Body of pancreas (tissue), 4 donors: ENCODE data around the gene ZDHHC4. TPM values are rescaled to one million over a fixed set of nuclear protein-coding genes. Genes with fewer than 3 reads are reported as not detected.
"Not testable (repeated sequence)": the region's sequence is repeated elsewhere in the genome, so short reads cannot be mapped to it uniquely, and the experiment has no call there.

Experiments used
- ATAC-seq: fragments of 150-250 bp; one replicate; pipeline ENCODE4 v1.9.1; 2016
- DNase-seq, 4 donors: peaks; one replicate each; pipeline ENCODE4 v3.0.0-alpha.2; 2019
- H3K27ac ChIP-seq, 4 donors: fragments of 200-600 bp; sonication (generic); 1 replicate in 3 of 4; 2 replicates in 1 of 4; pipeline versions ENCODE4 v1.5.1 to v1.6.1; 2016 to 2019; ENCODE audit warnings: mild to moderate bottlenecking in 1 of 4, mixed read lengths in 1 of 4, moderate library complexity in 1 of 4
- H3K27me3 ChIP-seq, 2 donors: fragments of 200-600 bp; sonication (generic); one replicate each; pipeline ENCODE4 v1.6.0; 2016; ENCODE audit warnings: mild to moderate bottlenecking in 1 of 2
- H3K36me3 ChIP-seq, 2 donors: fragments of 200-600 bp; sonication (generic); replicated peaks in 1 of 2; 2 replicates each; pipeline ENCODE4 v1.5.1; 2016; ENCODE audit warnings: low read depth in 2 of 2; ENCODE audit not compliant: insufficient read depth in 1 of 2
- H3K4me1 ChIP-seq: fragments of 200-600 bp; sonication (generic); one replicate; pipeline ENCODE4 v1.6.0; 2016
- H3K4me3 ChIP-seq, 2 donors: fragments of 200-600 bp; sonication (generic); 1 replicate in 1 of 2; 2 replicates in 1 of 2; pipeline ENCODE4 v1.5.1; 2016 to 2019
- H3K9me3 ChIP-seq, 3 donors: fragments of 200-600 bp; sonication (generic); 1 replicate in 2 of 3; 2 replicates in 1 of 3; pipeline ENCODE4 v1.5.1; 2016
- CTCF ChIP-seq, 7 experiments: fragments of 450-650 bp in 4 of 7; fragments of 200-600 bp in 3 of 7; sonication (generic) in 3 of 7; IDR thresholded peaks; one replicate each; pipeline ENCODE4 v1.5.1; 2016 to 2019; ENCODE audit warnings: antibody characterized with exemption in 7 of 7
- POLR2A ChIP-seq, 3 donors: fragments of 450-650 bp; IDR thresholded peaks; one replicate each; pipeline ENCODE4 v1.6.1; 2016; ENCODE audit warnings: antibody characterized with exemption in 3 of 3, mild to moderate bottlenecking in 2 of 3
- WGBS, 2 donors: methylation state at CpG; one replicate each; pipeline ENCODE4 v1.1.5; 2017; 5-methylcytosine and 5-hydroxymethylcytosine counted together
- intact Hi-C: fragments of 100-400 bp; cut with DNase I; formaldehyde crosslinking; loops from one replicate; pipeline ENCODE4 v1.15.1; 2023
- total RNA-seq, 2 donors: library from RNA; depleted of rRNA; stranded (reverse); fragments of >200 nt; gene quantifications; one replicate each; pipeline ENCODE4 v1.1.0, GENCODE V29; 2016

Gene ZDHHC4
- total RNA-seq, 2 donors from 2014 or later, result 19.1 to 35.5 TPM

- Histone ChIP-seq H3K9me3 (no peaks in the 10 kb centered on the region), H3K4me3 (no peak overlapping the region), H3K36me3 (peaks cover 0 to 10% of the 10 kb centered on the region in 2 donors), H3K27ac (no peak overlapping the region), H3K4me1 (peaks cover 15% of the 10 kb centered on the region), H3K27me3 (no peaks in the 10 kb centered on the region)
- no peak for TF ChIP-seq CTCF (IDR thresholded peaks at IDR 0.05)
- TF ChIP-seq POLR2A (IDR thresholded peaks at IDR 0.05), result no peak
- 89 to 96% methylated on average over 3 to 4 of the region's 4 CpGs for WGBS, 2 donors
- ATAC-seq, result no peak
- no peak for DNase-seq
- intact Hi-C loops, result no loop called here
These were observed 2.2 kb downstream of the ZDHHC4 start for GRCh38 chr7:6579446-6579845.

DNA sequence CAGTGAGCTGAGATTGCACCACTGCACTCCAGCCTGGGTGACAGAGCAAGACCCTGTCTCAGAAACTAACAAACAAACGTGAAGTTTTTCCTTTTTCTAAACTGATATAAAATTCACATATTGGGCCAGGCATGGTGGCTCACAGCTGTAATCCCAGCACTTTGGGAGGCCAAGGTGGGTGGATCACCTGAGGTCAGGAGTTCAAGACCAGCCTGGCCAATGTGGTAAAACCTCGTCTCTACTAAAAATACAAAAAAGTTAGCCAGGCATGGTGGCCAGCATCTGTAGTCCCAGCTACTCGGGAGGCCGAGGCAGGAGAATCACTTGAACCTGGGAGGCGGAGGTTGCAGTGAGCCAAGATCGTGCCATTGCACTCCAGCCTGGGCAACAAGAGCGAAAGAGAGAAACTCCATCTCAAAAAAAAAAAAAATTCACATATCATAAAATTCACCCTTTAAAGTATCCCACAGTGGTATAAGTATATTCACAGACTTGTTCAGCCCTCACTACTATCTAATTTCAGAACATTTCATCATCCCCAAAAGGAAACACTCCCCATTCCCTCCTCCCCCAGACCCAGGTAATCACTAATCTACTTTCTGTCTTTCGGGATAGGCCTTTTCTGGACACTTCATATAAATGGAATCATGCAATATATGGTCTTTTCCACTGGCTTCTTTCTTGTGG is 8.6 kb downstream of the ZDHHC4 start:
- H3K9me3 ChIP-seq, H3K27me3 ChIP-seq, ATAC-seq, intact Hi-C loops, H3K27ac ChIP-seq, DNase-seq, H3K4me3 ChIP-seq: not testable (repeated sequence)
- Histone ChIP-seq H3K36me3 (peaks cover 0 to 14% of the 10 kb centered on the region in 2 donors), H3K4me1 (peaks cover 11% of the 10 kb centered on the region)
- 91 to 94% methylated on average over 7 to 8 of the region's 8 CpGs for WGBS, 2 donors

DNA sequence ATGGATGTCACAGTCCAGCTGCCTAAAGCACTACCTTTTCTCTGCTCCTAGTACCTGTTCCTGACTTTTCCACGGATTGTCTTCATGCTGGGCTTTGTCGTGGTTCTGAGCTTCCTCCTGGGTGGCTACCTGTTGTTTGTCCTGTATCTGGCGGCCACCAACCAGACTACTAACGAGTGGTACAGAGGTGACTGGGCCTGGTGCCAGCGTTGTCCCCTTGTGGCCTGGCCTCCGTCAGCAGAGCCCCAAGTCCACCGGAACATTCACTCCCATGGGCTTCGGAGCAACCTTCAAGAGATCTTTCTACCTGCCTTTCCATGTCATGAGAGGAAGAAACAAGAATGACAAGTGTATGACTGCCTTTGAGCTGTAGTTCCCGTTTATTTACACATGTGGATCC is 11.3 kb downstream of the ZDHHC4 start:
- H3K4me1 ChIP-seq, result peaks cover 19% of the 10 kb centered on the region
- TF ChIP-seq POLR2A (IDR thresholded peaks at IDR 0.05) (no peak), CTCF (IDR thresholded peaks at IDR 0.05) (no peak)
- WGBS, 2 donors, result 73 to 87% methylated on average over 9 of the region's 9 CpGs
- no peak overlapping the region for H3K4me3 ChIP-seq
- DNase-seq (peak in 3 of 4 donors; percentile 10 to 20 (median 17)), ATAC-seq (no peak)
- H3K27ac ChIP-seq, result no peak overlapping the region
- no peaks in the 10 kb centered on the region for H3K27me3 ChIP-seq
- peaks cover 0 to 8% of the 10 kb centered on the region in 2 donors for H3K36me3 ChIP-seq
- H3K9me3 ChIP-seq, result no peaks in the 10 kb centered on the region
- intact Hi-C loops, result no loop called here

GRCh38 chr7:6589151-6589828 is 12.0 kb downstream of the ZDHHC4 start:
- Histone ChIP-seq H3K36me3 (peaks cover 3 to 9% of the 10 kb centered on the region in 2 donors), H3K4me1 (peaks cover 19% of the 10 kb centered on the region), H3K9me3 (no peaks in the 10 kb centered on the region), H3K27ac (peak overlapping the region in 3 of 4 donors; percentile 17 to 88 (median 84)), H3K27me3 (no peaks in the 10 kb centered on the region), H3K4me3 (no peak overlapping the region)
- TF ChIP-seq CTCF (IDR thresholded peaks at IDR 0.05) (peak in 1 of 7 experiments; percentile 9), POLR2A (IDR thresholded peaks at IDR 0.05) (no peak)
- 39 to 59% methylated on average over 14 to 22 of the region's 22 CpGs for WGBS, 2 donors
- no peak for ATAC-seq
- intact Hi-C loops, result no loop called here
- DNase-seq, result no peak

DNA sequence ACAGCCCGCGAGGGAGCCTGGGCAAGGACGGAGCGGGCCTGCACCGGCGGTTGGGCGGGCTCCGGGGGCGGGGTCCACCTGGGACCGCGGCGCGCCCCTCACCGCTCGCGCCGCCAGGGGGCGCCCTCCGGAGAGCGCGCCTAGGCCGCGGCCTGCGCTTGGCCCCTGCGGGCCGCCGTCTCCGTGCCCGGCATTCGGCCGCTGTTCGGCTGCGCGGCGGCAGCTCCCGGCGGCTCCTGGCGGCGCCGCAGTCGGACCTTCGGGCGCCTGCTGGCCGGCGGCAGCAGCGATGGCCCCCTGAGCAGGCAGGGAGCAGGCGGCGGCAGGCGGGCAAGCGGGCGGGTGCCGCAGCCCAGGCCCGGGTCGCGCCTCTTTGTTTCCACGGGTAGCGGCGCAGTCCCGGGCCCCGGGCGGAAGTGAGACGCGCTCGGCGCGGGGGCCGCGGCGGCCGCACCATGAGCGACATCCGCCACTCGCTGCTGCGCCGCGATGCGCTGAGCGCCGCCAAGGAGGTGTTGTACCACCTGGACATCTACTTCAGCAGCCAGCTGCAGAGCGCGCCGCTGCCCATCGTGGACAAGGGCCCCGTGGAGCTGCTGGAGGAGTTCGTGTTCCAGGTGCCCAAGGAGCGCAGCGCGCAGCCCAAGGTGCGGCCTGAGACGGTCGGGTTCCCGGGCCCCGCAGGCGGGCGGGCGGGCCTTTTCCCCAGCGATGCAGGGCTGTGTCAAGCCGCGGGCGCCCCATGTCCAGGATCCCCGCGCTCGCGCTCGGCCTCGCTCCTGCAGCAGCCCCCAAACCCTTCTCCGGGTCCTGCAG is 12.8 kb downstream of the ZDHHC4 start, which contains the start of gene INTS15:
INTS15 (plus strand) TSS at position 193 of the 816 bp plus-strand sequence; CDS start at position 456, 263 bp downstream.
- Histone ChIP-seq H3K4me1 (peaks cover 19% of the 10 kb centered on the region), H3K27me3 (no peaks in the 10 kb centered on the region), H3K36me3 (peaks cover 5 to 11% of the 10 kb centered on the region in 2 donors), H3K27ac (peak within 1 kb of the TSS; percentile 73 to 88 (median 82)), H3K4me3 (peak within 1 kb of the TSS; percentile 26 to 93), H3K9me3 (no peaks in the 10 kb centered on the region)
- TF ChIP-seq CTCF (IDR thresholded peaks at IDR 0.05) (peak; percentile 12 to 99 (median 94)), POLR2A (IDR thresholded peaks at IDR 0.05) (peak in 2 of 3 donors; percentile 31 to 64)
- peak; percentile 97 for ATAC-seq
- intact Hi-C loops, result no loop called here
- peak; percentile 75 to 85 (median 82) for DNase-seq
- WGBS, 2 donors, result 0% methylated on average over 4 to 75 of the region's 107 CpGs
